SU-DHL-6 (cell line): ENCODE results near the gene NLRP3.

Source experiments
- H2AFZ ChIP-seq: fragments of 200-600 bp; sonication (generic); 2 replicates; pipeline ENCODE4 v1.6.1; 2014; ENCODE audit warnings: low read depth, mild to moderate bottlenecking, moderate library complexity, mixed read lengths, antibody characterized with exemption, low read length; ENCODE audit not compliant: severe bottlenecking
- H3F3A ChIP-seq: fragments of 200-600 bp; shearing (Covaris generic); 2 replicates; pipeline ENCODE4 v1.6.0; 2016; ENCODE audit warnings: antibody characterized with exemption, mild to moderate bottlenecking; ENCODE audit not compliant: insufficient read depth
- H3K27ac ChIP-seq: fragments of 200-600 bp; sonication (generic); 2 replicates; pipeline ENCODE4 v1.5.1; 2016; ENCODE audit warnings: low read depth, mild to moderate bottlenecking, low read length, moderate library complexity, mixed read lengths
- H3K27me3 ChIP-seq: fragments of 200-600 bp; sonication (generic), shearing (Covaris generic); 2 replicates; pipeline ENCODE4 v1.6.0; 2014; ENCODE audit warnings: mild to moderate bottlenecking, low read length
- H3K36me3 ChIP-seq: fragments of 200-600 bp; sonication (generic); 2 replicates; pipeline ENCODE4 v1.6.1; 2014; ENCODE audit warnings: mild to moderate bottlenecking, low read length, mixed read lengths
- H3K4me2 ChIP-seq: fragments of 300-600, 200-600 bp; shearing (Covaris generic), sonication (generic); 2 replicates; pipeline ENCODE4 v1.6.0; 2014; ENCODE audit warnings: low read length, low read depth, mild to moderate bottlenecking; ENCODE audit not compliant: poor library complexity, severe bottlenecking
- H3K4me3 ChIP-seq: fragments of 200-600 bp; sonication (generic); 2 replicates; pipeline ENCODE4 v1.5.1; 2014; ENCODE audit warnings: antibody characterized with exemption, low read length, mild to moderate bottlenecking, mixed read lengths; ENCODE audit not compliant: insufficient read depth, poor library complexity, severe bottlenecking
- H3K79me2 ChIP-seq: fragments of 200-600 bp; sonication (generic); 2 replicates; pipeline ENCODE4 v1.6.1; 2014; ENCODE audit warnings: mild to moderate bottlenecking, low read length, moderate library complexity; ENCODE audit not compliant: insufficient read depth
- H3K9ac ChIP-seq: fragments of 200-600 bp; sonication (generic); 2 replicates; pipeline ENCODE4 v1.7.0; 2014; ENCODE audit warnings: mild to moderate bottlenecking, low read length
- H3K9me2 ChIP-seq: fragments of 200-600 bp; sonication (generic); replicated peaks from 2 replicates; pipeline ENCODE4 v1.6.1; 2014; ENCODE audit warnings: low read length; ENCODE audit not compliant: insufficient read depth
- H3K9me3 ChIP-seq: fragments of 200-600 bp; sonication (generic); 2 replicates; pipeline ENCODE4 v1.6.1; 2014; ENCODE audit warnings: low read length, mixed read lengths; ENCODE audit not compliant: insufficient read depth
- H4K20me1 ChIP-seq: fragments of 200-600 bp; sonication (generic); 2 replicates; pipeline ENCODE4 v1.6.1; 2014; ENCODE audit warnings: low read depth, mild to moderate bottlenecking, antibody characterized with exemption, low read length, moderate library complexity, mixed read lengths
- EZH2phosphoT487 ChIP-seq: fragments of 200-600 bp; sonication (generic), shearing (Covaris generic); conservative IDR thresholded peaks from 2 replicates; pipeline ENCODE4 v1.6.1; 2018; ENCODE audit warnings: mild to moderate bottlenecking, antibody characterized with exemption, low read length, moderate library complexity, mixed read lengths
- TF ChIP-seq, protein P1 (sequence below): fragments of 200-600 bp; sonication (generic); IDR thresholded peaks from one replicate; pipeline ENCODE4 v1.5.1; 2017; ENCODE audit warnings: antibody characterized with exemption, mild to moderate bottlenecking, low read length, moderate library complexity; ENCODE audit not compliant: insufficient read depth, poor library complexity, severe bottlenecking

Gene NLRP3

DNA sequence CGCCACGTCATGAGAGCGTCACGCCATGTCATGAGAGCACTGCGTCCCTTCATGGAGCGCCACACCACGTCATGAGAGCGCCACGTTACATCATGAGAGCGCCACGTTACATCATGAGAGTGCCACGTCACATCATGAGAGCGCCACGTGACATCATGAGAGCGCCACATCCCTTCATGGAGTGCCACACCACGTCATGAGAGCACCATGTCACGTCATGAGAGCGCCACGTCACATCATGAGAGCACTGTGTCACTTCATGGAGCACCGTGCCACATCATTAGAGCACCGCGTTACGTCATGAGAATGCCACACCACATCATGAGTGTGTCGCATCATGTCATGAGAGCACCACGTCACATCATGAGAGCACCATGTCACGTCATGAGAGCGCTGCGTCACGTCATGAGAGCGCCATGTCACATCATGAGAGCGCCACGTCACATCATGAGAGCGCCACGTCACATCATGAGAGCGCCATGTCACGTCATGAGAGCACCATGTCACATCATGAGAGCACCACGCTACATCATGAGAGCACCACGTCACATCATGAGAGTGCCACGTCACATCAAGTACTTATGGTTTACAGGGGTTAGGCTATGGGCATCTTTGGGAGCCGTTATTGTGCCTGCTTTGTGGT lies 9.8 kb upstream of the NLRP3 start:
- Histone ChIP-seq H3K27ac (no peak overlapping the region), H3F3A (no peaks in the 10 kb centered on the region), H3K4me2 (no peak overlapping the region), H3K36me3 (no peaks in the 10 kb centered on the region), H4K20me1 (no peaks in the 10 kb centered on the region), H3K9ac (no peak overlapping the region), H3K9me2 (no peaks in the 10 kb centered on the region), H2AFZ (no peak overlapping the region), H3K79me2 (no peaks in the 10 kb centered on the region), H3K27me3 (no peaks in the 10 kb centered on the region), H3K9me3 (no peaks in the 10 kb centered on the region), H3K4me3 (no peak overlapping the region)
- TF ChIP-seq EZH2phosphoT487, result no peak
- TF ChIP-seq, protein P1, sequence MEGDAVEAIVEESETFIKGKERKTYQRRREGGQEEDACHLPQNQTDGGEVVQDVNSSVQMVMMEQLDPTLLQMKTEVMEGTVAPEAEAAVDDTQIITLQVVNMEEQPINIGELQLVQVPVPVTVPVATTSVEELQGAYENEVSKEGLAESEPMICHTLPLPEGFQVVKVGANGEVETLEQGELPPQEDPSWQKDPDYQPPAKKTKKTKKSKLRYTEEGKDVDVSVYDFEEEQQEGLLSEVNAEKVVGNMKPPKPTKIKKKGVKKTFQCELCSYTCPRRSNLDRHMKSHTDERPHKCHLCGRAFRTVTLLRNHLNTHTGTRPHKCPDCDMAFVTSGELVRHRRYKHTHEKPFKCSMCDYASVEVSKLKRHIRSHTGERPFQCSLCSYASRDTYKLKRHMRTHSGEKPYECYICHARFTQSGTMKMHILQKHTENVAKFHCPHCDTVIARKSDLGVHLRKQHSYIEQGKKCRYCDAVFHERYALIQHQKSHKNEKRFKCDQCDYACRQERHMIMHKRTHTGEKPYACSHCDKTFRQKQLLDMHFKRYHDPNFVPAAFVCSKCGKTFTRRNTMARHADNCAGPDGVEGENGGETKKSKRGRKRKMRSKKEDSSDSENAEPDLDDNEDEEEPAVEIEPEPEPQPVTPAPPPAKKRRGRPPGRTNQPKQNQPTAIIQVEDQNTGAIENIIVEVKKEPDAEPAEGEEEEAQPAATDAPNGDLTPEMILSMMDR, result no peak

DNA sequence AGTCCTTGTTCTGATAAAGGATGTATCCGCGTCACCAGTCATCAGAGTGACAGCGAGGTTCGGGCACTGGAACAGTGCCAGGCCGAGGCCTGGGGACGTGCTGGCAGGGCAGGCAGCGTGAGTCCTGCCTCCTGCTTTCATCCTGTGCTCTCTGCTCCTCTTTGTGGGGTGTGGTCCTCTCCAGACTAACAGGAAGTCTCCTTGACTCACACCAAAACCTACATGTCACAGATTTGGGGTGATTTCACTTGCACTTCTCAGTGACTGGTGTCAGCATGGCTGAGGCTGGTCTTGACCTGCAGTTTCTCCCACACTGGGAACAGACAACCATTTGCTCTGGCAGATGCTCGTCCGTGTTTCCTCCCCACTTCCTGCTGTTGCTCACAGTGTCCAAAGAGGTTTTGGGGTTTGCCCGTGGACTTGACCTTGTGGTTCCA lies 8.8 kb upstream of the NLRP3 start:
- Histone ChIP-seq H3F3A (no peaks in the 10 kb centered on the region), H3K27me3 (no peaks in the 10 kb centered on the region), H3K9me3 (no peaks in the 10 kb centered on the region), H3K4me2 (no peak overlapping the region), H3K4me3 (no peak overlapping the region), H3K9me2 (no peaks in the 10 kb centered on the region), H4K20me1 (no peaks in the 10 kb centered on the region), H3K9ac (no peak overlapping the region), H3K27ac (no peak overlapping the region), H3K79me2 (no peaks in the 10 kb centered on the region), H3K36me3 (no peaks in the 10 kb centered on the region), H2AFZ (no peak overlapping the region)
- no peak for TF ChIP-seq EZH2phosphoT487
- TF ChIP-seq, protein P1, result no peak

DNA sequence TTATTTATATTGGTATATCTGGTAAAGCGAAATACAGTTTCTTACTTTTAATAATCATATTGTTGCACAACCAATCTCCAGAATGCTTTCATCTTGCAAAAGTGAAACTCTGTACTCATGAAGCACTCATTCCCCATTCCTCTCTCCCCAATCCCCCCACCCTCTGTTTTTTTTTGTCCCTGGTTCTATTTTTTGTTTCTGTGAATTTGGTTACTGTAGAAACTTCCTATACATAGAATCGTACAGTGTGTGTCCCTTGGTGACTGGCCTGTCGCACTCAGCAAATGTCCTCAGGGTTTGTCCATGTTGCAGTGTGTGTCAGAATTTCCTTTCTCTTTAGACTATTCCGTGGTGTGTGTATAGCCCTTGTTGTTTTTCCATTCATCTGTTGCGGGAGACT lies 7.9 kb upstream of the NLRP3 start:
- TF ChIP-seq, protein P1, result no peak
- no peak for TF ChIP-seq EZH2phosphoT487
- no peaks in the 10 kb centered on the region for H3K36me3 ChIP-seq
- no peaks in the 10 kb centered on the region for H3K27me3 ChIP-seq
- no peak overlapping the region for H3K9ac ChIP-seq
- no peak overlapping the region for H3K27ac ChIP-seq
- H3K4me3 ChIP-seq, result no peak overlapping the region
- H2AFZ ChIP-seq, result no peak overlapping the region
- no peaks in the 10 kb centered on the region for H3K9me2 ChIP-seq
- H3F3A ChIP-seq, result no peaks in the 10 kb centered on the region
- H3K9me3 ChIP-seq, result no peaks in the 10 kb centered on the region
- H4K20me1 ChIP-seq, result no peaks in the 10 kb centered on the region
- no peak overlapping the region for H3K4me2 ChIP-seq
- no peaks in the 10 kb centered on the region for H3K79me2 ChIP-seq
